HCT116 (cell line): ENCODE results near the gene TACO1. TPM values are rescaled to one million over a fixed set of nuclear protein-coding genes. Genes with fewer than 3 reads are reported as not detected.

Experiments used
- ATAC-seq: fragments of 200-7000 bp; cut with Tn5 transposase; 2 replicates; pipeline ENCODE4 v1.9.1; 2020; ENCODE audit warnings: mild to moderate bottlenecking, moderate library complexity
- BruUV-seq: library from RNA; stranded (reverse); fragments of 400-500 nt; replicated peaks from 2 replicates; lab custom pipeline; 2021; lab: Mats Ljungman, UMichigan
- CTCF ChIA-PET: fragments of 300-600 bp; sonication (Branson Sonifier 250); formaldehyde crosslinking; loops from one replicate; lab custom pipeline; 2021; ENCODE audit warnings: antibody characterized with exemption; lab: Charles Lee
- POLR2A ChIA-PET: fragments of 300-600, 350-600 bp; sonication (Branson Sonifier 250); formaldehyde crosslinking; loops from one replicate; lab custom pipeline; 2021; ENCODE audit warnings: antibody characterized with exemption; lab: Charles Lee
- RAD21 ChIA-PET, 2 experiments: fragments of 300-600 bp; sonication (Branson Sonifier 250); formaldehyde crosslinking; loops; one replicate each; lab custom pipeline; 2023; ENCODE audit warnings: low total read pairs in 2 of 2; ENCODE audit not compliant: uncharacterized antibody in 2 of 2, unreplicated experiment in 2 of 2, low non-redundant PET in 1 of 2; lab: Charles Lee
- DNase-seq: peaks from one replicate; pipeline ENCODE4 v3.0.0-alpha.2; 2010; ENCODE audit warnings: low read depth, low spot score
- H2AFZ ChIP-seq: fragments of 200-600 bp; shearing (Covaris generic), sonication (generic); 2 replicates; pipeline ENCODE4 v1.6.1; 2017; ENCODE audit warnings: low read depth, mixed run types, mixed read lengths, antibody characterized with exemption, low read length; ENCODE audit not compliant: poor library complexity, severe bottlenecking
- H3K27ac ChIP-seq: 2 replicates; pipeline ENCODE4 v1.5.1; 2012; ENCODE audit warnings: low read depth, low read length
- H3K27me3 ChIP-seq: fragments of 200-600 bp; sonication (generic); 2 replicates; pipeline ENCODE4 v1.6.1; 2016; ENCODE audit warnings: mixed run types, low read length, mixed read lengths; ENCODE audit not compliant: insufficient read depth
- H3K36me3 ChIP-seq, 2 experiments: fragments of 200-500 bp in 1 of 2; fragments of 200-600 bp in 1 of 2; sonication (Bioruptor generic) in 1 of 2; sonication (generic) in 1 of 2; 2 replicates each; pipeline versions ENCODE4 v1.5.1 to v1.6.1; 2014 to 2016; ENCODE audit warnings: low read length in 2 of 2, inconsistent platforms in 1 of 2, mixed read lengths in 1 of 2, mixed run types in 1 of 2; ENCODE audit not compliant: insufficient read depth in 2 of 2, control insufficient read depth in 1 of 2
- H3K4me1 ChIP-seq, 2 experiments: fragments of 200-600 bp in 1 of 2; sonication (generic) in 1 of 2; 2 replicates each; pipeline versions ENCODE4 v1.5.1 to v1.6.1; 2012 to 2017; ENCODE audit warnings: low read length in 2 of 2, inconsistent platforms in 1 of 2, mild to moderate bottlenecking in 1 of 2, mixed read lengths in 1 of 2, mixed run types in 1 of 2, moderate library complexity in 1 of 2; ENCODE audit not compliant: insufficient read depth in 2 of 2, control insufficient read depth in 1 of 2
- H3K4me2 ChIP-seq: fragments of 200-600 bp; sonication (generic); 2 replicates; pipeline ENCODE4 v1.6.1; 2017; ENCODE audit warnings: mixed run types, low read length, mixed read lengths
- H3K4me3 ChIP-seq, 2 experiments: fragments of 200-600 bp in 1 of 2; sonication (generic) in 1 of 2; replicated peaks in 1 of 2; 2 replicates each; pipeline ENCODE4 v1.5.1; 2011 to 2016; ENCODE audit warnings: low read length in 2 of 2, control low read depth in 1 of 2, low read depth in 1 of 2, mild to moderate bottlenecking in 1 of 2, mixed read lengths in 1 of 2, mixed run types in 1 of 2
- H3K79me2 ChIP-seq: fragments of 200-600 bp; sonication (generic); 2 replicates; pipeline ENCODE4 v1.6.1; 2017; ENCODE audit warnings: mild to moderate bottlenecking, mixed run types, low read length, moderate library complexity, mixed read lengths; ENCODE audit not compliant: insufficient read depth
- H3K9ac ChIP-seq: fragments of 200-600 bp; sonication (generic); 2 replicates; pipeline ENCODE4 v1.6.1; 2016; ENCODE audit warnings: low read length, mixed read lengths
- H3K9me2 ChIP-seq: fragments of 200-600 bp; sonication (generic), shearing (Covaris generic); 2 replicates; pipeline ENCODE4 v1.6.1; 2017; ENCODE audit warnings: mixed run types, mild to moderate bottlenecking, moderate library complexity; ENCODE audit not compliant: insufficient read depth
- H3K9me3 ChIP-seq, 2 experiments: fragments of 200-500 bp in 1 of 2; fragments of 200-600 bp in 1 of 2; sonication (Bioruptor generic) in 1 of 2; sonication (generic) in 1 of 2; 2 replicates each; pipeline ENCODE4 v1.6.1; 2014 to 2017; ENCODE audit warnings: low read length in 2 of 2, mixed read lengths in 2 of 2, inconsistent platforms in 1 of 2, low read depth in 1 of 2, mild to moderate bottlenecking in 1 of 2, mixed run types in 1 of 2, moderate library complexity in 1 of 2; ENCODE audit not compliant: control insufficient read depth in 1 of 2, insufficient read depth in 1 of 2
- H4K20me1 ChIP-seq: fragments of 200-600 bp; sonication (generic), shearing (Covaris generic); 2 replicates; pipeline ENCODE4 v1.6.1; 2017; ENCODE audit warnings: mixed run types, mild to moderate bottlenecking, moderate library complexity; ENCODE audit not compliant: insufficient read depth
- CBX3 ChIP-seq: IDR thresholded peaks from 2 replicates; pipeline ENCODE4 v1.6.1; 2012; ENCODE audit warnings: low read depth
- CTCF ChIP-seq, 3 experiments: fragments of 200-600 bp in 1 of 3; sonication (generic) in 1 of 3; IDR thresholded peaks in 2 of 3; conservative IDR thresholded peaks in 1 of 3; 2 replicates each; pipeline ENCODE4 v1.5.1; 2012 to 2017; ENCODE audit warnings: low read depth in 2 of 3, low read length in 2 of 3, antibody characterized with exemption in 1 of 3, borderline replicate concordance in 1 of 3, control low read depth in 1 of 3, mild to moderate bottlenecking in 1 of 3, mixed read lengths in 1 of 3, mixed run types in 1 of 3, moderate library complexity in 1 of 3; ENCODE audit not compliant: insufficient read depth in 1 of 3
- ELF1 ChIP-seq: IDR thresholded peaks from 2 replicates; pipeline ENCODE4 v1.6.1; 2012; ENCODE audit warnings: low read depth, borderline replicate concordance
- JUND ChIP-seq: IDR thresholded peaks from 2 replicates; pipeline ENCODE4 v1.6.1; 2012
- POLR2A ChIP-seq: IDR thresholded peaks from 2 replicates; pipeline ENCODE4 v1.7.0; 2011; ENCODE audit warnings: borderline replicate concordance; ENCODE audit not compliant: insufficient read depth, insufficient read length; ENCODE audit errors: extremely low read depth
- POLR2AphosphoS5 ChIP-seq: IDR thresholded peaks from 2 replicates; pipeline ENCODE4 v1.6.1; 2011; ENCODE audit warnings: mild to moderate bottlenecking, low read depth, low read length, moderate library complexity
- SIN3A ChIP-seq: IDR thresholded peaks from 2 replicates; pipeline ENCODE4 v1.6.1; 2012; ENCODE audit warnings: low read depth
- SP1 ChIP-seq: IDR thresholded peaks from 2 replicates; pipeline ENCODE4 v1.6.1; 2012; ENCODE audit warnings: low read depth
- ZBTB33 ChIP-seq: IDR thresholded peaks from 2 replicates; pipeline ENCODE4 v1.6.1; 2011; ENCODE audit warnings: mild to moderate bottlenecking, low read length, moderate library complexity; ENCODE audit not compliant: insufficient replicate concordance; ENCODE audit errors: extremely low read depth
- intact Hi-C: fragments of 100-400 bp; cut with micrococcal nuclease; formaldehyde crosslinking; loops from 2 replicates; pipeline ENCODE4 v1.10.0; 2022
- total RNA-seq: library from RNA; stranded (reverse); gene quantifications from one replicate; pipeline ENCODE4 v1.2.1, GENCODE V29; 2021; ENCODE audit not compliant: unreplicated experiment

Gene TACO1
- total RNA-seq, 1 experiment from 2014 or later = 39.6 TPM

- Histone ChIP-seq H3K4me2 (no peak overlapping the region), H3K27ac (no peak overlapping the region), H3K27me3 (no peaks in the 10 kb centered on the region), H3K9ac (no peak overlapping the region), H4K20me1 (0 out of 2 replicates have a peak, but pooled peaks cover 8% of the 10 kb centered on the region), H3K4me3 (no peak overlapping the region), H2AFZ (no peak overlapping the region), H3K79me2 (peaks cover 75% of the 10 kb centered on the region), H3K9me3 (no peaks in the 10 kb centered on the region), H3K36me3 (no peaks in the 10 kb centered on the region), H3K4me1 (0 out of 4 replicates have a peak, but pooled peaks cover 0 to 4% of the 10 kb centered on the region in 2 experiments), H3K9me2 (no peaks in the 10 kb centered on the region)
- ATAC-seq = no peak
- TF ChIP-seq CTCF (IDR thresholded peaks at IDR 0.05 in 2 of 3, conservative IDR thresholded peaks at IDR 0.05 in 1 of 3; ENCODE audit: borderline replicate concordance in 1 of 3, insufficient read depth in 1 of 3, low read depth in 2 of 3, low read length in 2 of 3) = no peak
- TF ChIP-seq POLR2A = no peak
- TF ChIP-seq ZBTB33 = no peak
- TF ChIP-seq JUND = no peak
- no peak for TF ChIP-seq POLR2AphosphoS5
- no peak for TF ChIP-seq SP1
- TF ChIP-seq SIN3A = no peak
- no peak for TF ChIP-seq CBX3
- TF ChIP-seq ELF1 = no peak
- BruUV-seq = no TSS peak
- DNase-seq = no peak
- intact Hi-C loops = no loop called here
- ChIA-PET RAD21 (no interaction called here), POLR2A (no interaction called here), CTCF (interaction anchor here (1.7 kb wide), 1 partner anchor 45 kb away, joined by 4 read pairs; no protein-coding TSS in a partner anchor)
These were observed 33.5 kb upstream of the TACO1 start for GRCh38 chr17:63567229-63567628.
